GM19372 (cell line): ENCODE data around the gene SYCP2.
"Not testable (repeated sequence)": the region's sequence is repeated elsewhere in the genome, so short reads cannot be mapped to it uniquely, and the experiment has no call there.

Source experiments
- ATAC-seq: cut with Tn5 transposase; IDR thresholded peaks from one replicate; pipeline ENCODE4 v1.9.1; 2021; ENCODE audit warnings: mild to moderate bottlenecking, low read depth, moderate library complexity; ENCODE audit not compliant: unreplicated experiment

SYCP2 gene

GRCh38 chr20:59933296-59933848 is at the start of gene SYCP2:
Gene SYCP2 (minus strand): TSS chr20:59933637. CDS start chr20:59922413, 11,224 bp downstream.
- peak; percentile 70 for ATAC-seq

GRCh38 chr20:59983076-59983475 is 49.6 kb upstream of the SYCP2 start:
- no peak for ATAC-seq

DNA sequence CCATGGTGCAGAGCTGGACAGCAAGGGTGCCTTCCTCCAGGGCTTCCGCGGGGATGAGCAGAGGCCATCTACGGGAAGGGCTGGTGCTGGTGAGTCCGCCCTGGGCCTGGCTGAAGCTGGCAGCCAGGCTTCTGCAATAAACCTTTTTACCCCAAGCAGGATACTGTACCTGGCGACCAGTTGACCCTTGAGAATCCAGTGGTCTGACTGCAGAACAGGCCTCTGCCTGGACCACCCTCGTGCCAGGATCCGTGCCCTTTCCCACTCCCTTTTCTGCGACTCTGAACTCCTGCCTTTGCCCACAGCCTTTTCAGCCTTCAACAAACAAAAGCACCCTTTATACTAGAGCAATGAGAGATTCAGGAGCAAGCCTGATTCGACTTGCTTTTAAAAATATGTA is 43.6 kb upstream of the SYCP2 start:
- ATAC-seq = no peak

DNA sequence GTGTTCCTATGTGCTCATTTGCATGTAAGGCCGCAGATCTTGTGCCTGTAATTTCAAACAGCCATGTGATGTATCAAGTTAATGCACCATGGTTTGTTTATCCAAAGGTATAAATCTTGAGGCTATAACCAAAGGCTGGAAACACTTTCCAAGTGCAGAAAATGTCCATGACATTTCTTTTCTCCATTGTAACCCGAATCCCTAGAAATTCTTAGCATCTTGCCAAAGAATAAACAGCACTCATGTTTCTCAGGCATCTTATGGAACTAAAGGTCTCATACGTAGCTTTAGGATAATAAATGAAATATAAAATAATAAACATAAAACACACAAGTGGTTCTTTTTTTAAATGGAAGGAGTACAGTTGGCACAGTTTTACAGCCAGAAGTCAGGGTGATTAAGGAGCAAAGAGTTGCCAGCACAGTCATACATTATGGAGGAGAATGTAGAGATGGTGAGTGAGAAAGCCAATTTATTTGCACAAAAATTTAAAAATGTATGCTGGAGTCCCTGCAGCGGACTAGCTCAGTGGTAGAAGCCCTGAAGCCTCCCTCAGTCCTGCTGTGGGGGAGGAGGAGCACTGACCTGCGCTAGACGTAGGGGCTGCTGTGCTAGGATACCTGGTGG is 42.8 kb upstream of the SYCP2 start:
- ATAC-seq = no peak

DNA sequence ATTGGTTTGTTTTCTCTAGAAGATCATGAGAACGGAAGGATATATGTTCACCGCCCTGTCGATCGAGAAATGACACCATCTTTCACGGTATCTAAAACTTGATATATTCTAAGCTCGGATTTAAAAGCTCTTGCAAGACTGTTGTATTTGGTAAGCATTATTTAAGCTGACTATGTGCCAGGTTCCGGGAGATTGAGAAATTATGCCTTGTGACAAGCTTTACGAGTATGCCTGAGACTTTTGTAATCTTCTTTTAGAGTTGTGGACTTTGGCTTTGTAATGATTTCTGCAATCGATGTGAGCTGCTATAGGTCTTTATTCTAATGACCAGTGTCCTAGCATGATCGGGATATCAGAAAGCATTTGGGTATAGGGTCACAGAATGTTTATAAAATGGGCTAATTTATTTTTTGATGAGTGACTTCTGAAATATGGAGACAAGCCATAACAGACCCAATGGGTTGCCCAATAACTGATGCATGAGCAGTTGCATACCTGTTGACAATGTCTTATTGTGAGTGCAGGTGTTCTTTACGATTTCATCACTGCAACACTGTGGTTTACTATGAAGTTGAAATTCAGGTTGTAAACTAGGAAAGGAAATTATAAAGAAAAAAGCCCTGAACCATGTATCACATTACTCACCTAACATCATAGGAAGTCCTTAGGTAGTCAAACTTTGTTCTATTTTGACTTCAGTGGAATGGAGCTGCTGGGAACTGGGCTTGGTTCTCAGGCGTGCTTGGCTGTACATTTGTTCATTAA is 38.8 kb upstream of the SYCP2 start:
- no peak for ATAC-seq

DNA sequence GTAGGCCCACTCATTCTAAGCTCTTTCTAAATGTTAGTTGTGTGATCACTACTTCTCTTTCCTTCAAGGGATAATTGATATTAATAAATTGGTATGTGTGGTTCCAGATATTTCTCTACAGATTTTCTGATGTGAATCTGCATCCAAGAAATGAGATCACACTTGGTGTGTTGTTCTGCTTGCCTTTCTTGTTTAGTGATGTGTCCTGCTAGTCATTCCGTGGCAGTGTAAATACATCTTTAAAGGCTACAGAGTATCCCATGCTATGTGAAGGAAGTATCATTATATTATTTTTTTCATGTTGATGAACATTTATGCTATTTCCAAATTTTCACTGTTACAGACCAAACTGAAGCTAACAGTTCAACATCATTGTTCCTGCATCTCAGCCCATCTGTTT is 38.0 kb upstream of the SYCP2 start:
- no peak for ATAC-seq

GRCh38 chr20:59966428-59966827 is 33.0 kb upstream of the SYCP2 start:
- no peak for ATAC-seq

DNA sequence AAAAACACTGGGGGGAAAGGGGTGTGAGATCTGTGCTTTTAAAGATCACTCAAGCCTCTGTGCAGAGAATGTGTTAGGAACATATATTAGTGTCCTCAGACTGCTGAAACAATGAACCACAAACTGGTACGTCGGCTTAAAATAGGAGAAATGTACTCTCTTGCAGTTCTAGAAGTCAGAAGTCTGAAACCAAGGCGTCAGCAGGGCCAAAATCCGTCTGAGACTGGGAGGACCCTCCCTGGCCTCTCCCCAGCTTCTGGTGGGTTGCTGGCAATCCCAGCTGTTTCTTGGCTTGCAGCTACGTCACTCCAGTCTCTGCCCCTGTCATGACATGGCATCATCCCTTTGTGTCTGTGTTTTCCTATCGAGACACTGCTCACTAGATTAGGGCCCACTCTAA is 28.7 kb upstream of the SYCP2 start:
- no peak for ATAC-seq

- ATAC-seq = no peak
Measured at GRCh38 chr20:59961423-59961822, 28.0 kb upstream of the SYCP2 start.

GRCh38 chr20:59958626-59959025 is 25.2 kb upstream of the SYCP2 start:
- no peak for ATAC-seq

DNA sequence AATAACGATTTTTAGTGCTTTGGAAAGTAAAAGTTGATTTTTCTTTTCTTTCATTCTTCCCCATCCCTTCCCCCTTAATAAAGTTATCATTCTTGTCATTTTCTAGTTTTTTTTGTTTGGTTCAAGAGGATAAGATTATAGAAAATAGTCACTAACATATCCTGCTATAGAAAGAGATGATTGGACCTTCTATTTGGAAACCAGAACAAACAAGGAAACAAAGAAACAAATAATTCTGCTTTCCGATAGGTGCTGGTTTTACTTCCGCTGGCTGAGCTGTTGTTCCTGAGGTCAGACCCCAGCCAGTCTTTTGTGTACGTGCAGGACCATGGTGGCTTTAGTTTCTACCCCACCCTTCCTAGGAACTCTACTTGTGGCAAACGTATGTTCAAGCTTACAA is 24.7 kb upstream of the SYCP2 start, which contains the start of gene CDH26:
Gene CDH26, plus strand, starts transcription at position 301 of the 400 bp plus-strand sequence. CDS start 304 bp downstream, outside the sequence.
- ATAC-seq = no peak

DNA sequence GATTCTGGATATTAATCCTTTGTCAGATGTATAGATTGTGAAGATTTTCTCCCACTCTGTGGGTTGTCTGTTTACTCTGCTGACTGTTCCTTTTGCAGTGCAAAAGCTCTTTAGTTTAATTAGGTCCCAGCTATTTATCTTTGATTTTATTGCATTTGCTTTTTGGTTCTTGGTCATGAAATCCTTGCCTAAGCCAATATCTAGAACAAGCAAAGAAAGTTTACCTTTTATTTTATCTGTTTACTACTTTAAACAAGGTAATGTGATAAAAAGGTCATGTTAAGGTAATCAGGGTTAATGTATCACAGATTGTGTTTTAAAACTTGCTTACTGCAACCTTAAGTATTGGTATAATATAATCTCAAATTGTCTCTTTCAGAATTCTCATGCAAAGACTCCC is 24.1 kb upstream of the SYCP2 start:
- ATAC-seq = not testable (repeated sequence)

DNA sequence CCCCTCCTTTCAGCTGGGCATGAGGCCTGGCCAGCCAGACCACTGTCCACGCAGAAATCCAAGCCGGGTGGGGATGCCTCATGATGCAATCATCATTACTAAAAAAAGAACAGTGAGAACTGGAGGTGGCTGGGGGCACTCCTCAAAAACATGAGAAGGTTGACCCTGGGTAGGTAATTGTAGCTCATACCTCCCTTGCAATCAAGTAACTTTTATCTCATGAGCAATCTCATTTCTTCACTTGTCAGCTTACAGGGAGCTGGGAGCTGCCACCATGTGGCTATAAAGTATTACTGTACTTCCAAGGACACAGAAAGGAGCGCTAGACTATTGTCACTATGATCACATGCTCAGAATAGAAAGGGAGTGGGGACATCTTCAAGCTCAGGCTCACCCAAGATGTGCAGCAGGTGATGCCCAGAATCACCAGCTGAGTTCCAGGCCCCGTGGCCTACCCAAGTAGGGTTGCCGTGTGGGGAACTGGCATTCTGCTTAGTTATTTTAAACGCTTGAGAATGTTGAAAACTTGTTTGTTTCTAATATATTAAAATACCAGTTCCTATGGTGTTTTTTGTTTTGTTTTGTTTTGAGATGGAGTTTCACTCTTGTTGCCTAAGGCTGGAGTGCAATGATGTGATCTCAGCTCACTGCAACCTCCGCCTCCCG is 21.8 kb upstream of the SYCP2 start:
- no peak for ATAC-seq

- ATAC-seq = no peak
Measured at GRCh38 chr20:59954718-59955117, 21.3 kb upstream of the SYCP2 start.

DNA sequence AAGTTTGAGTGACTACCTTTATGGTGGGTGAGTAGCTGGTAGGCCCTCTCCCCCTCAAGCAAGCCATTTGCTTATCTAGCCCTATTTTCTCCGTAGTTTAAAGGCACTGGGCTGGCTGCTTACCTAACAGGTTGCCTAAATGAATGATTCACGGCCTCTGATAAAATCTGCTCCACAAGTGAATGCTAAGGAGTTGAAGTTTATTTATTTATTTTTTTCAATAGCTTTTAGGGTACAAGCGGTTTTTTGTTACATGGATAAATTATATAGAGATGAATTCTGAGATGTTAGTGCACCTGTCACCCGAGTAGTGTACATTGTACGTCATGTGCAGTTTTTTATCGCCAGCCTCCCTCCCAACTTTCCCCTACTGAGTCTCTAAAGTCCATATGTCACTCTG is 16.5 kb upstream of the SYCP2 start:
- no peak for ATAC-seq

- no peak for ATAC-seq
Measured at GRCh38 chr20:59948828-59949720, 15.6 kb upstream of the SYCP2 start.

- ATAC-seq = no peak
Measured at GRCh38 chr20:59948212-59948611, 14.8 kb upstream of the SYCP2 start.

DNA sequence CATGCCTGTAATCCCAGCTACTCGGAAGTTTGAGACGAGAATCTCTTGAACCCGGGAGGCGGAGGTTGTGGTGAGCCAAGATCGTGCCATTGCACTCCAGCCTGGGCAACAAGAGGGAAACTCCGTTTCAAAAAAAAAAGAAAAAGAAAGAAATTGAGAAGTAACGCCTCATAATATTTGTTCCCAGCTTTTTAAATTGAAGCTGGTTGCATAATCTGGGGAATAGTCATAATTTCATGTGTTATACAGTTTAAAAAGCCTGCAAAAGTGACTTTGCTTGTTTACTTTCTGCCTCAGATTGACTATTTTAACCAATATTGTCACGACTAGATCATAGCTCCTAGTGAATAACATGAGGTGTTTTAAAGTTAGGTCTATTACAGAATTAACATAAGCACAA is 13.9 kb upstream of the SYCP2 start:
- no peak for ATAC-seq

DNA sequence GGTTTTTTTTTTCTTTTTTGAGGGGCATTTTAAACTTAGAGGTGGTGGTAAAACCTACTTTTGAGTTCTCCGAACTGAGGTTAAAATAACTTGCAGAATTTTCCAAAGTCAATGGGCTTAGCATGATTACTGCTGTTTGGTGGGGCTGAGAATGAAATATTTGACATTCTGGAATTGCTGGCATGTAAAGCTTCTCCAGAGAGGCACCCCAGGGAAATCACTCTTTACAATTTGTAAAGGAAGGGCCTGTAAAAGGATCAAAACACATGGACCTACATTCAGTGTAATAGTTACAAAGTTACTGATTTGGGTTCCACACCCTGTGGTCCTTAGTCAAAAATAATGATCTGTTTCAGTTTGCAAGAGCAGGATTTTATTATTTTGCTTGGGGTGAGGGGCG is 12.3 kb upstream of the SYCP2 start:
- ATAC-seq = no peak

GRCh38 chr20:59945175-59945574 is 11.7 kb upstream of the SYCP2 start:
- no peak for ATAC-seq
